ENCODE data around the gene ARMC7. TPM values are rescaled to one million over a fixed set of nuclear protein-coding genes. Genes with fewer than 3 reads are reported as not detected.
"Not testable (repeated sequence)": the region's sequence is repeated elsewhere in the genome, so short reads cannot be mapped to it uniquely, and the experiment has no call there.

Gene ARMC7
- polyA plus RNA-seq, 2 donors, result 6.3 to 7.0 TPM

DNA sequence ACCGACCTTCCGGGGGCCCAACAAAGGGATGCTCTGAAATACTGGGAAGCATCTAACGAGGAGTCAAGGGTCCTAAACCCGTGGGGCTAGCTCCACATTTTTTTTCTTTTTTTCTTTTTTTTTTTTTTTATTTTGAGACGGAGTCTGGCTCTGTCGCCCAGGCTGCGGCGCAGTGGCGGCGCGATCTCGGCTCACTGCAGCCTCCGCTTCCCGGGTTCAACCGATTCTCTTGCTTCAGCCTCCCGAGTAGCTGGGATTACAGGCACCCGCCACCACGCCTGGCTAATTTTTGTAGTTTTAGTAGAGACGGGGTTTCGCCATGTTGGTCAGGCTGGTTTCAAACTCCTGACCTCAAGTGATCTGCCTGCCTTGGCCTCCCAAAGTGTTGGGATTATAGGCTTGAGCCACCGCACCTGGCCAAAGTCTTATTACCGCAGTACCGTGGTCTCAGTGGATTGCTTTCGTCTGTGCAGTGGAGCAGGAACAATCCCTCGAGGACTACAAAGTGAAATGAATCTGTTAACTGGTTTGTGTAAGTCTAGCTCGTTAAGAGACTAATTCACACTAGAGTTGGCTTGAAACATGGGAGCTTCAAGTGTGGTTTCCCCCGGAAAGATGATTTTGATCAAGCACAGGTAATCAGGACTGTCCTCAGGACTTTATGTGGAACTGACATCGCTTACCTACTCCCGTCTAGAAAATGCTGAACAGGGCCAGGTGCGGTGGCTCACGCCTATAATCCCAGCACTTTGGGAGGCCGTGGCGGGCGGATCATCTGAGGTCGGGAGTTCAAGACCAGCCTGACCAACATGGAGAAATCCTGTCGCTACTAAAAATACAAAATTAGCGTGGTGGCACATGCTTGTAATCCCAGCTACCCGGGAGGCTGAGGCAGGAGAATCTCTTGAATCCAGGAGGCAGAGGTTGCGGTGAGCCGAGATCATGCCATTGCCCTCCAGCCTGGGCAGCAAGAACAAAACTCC lies 22.5 kb downstream of the ARMC7 start:
- peak overlapping the region; percentile 77 to 83 for H3K4me3 ChIP-seq (ENCODE audit: low read depth in 1 of 2, low read length in 2 of 2)
- H3K27me3 ChIP-seq (ENCODE audit: control insufficient read depth in 1 of 2, insufficient read depth in 2 of 2, low read length in 2 of 2); H3K9me3 ChIP-seq (ENCODE audit: control insufficient read depth in 2 of 2, insufficient read depth in 1 of 2, low read depth in 1 of 2, low read length in 1 of 2): not testable (repeated sequence)
- WGBS, 2 donors, result 78% methylated on average over 40 of the region's 40 CpGs
- H3K27ac ChIP-seq (ENCODE audit: low read depth in 2 of 2, low read length in 1 of 2), result peak overlapping the region; percentile 93 to 94
- peaks cover 0 to 12% of the 10 kb centered on the region in 2 donors for H3K4me1 ChIP-seq (ENCODE audit: control insufficient read depth in 2 of 2, insufficient read depth in 2 of 2, low read length in 1 of 2)
- H3K36me3 ChIP-seq (ENCODE audit: control insufficient read depth in 2 of 2, insufficient read depth in 2 of 2, low read length in 1 of 2), result peaks cover 0 to 16% of the 10 kb centered on the region in 2 donors

DNA sequence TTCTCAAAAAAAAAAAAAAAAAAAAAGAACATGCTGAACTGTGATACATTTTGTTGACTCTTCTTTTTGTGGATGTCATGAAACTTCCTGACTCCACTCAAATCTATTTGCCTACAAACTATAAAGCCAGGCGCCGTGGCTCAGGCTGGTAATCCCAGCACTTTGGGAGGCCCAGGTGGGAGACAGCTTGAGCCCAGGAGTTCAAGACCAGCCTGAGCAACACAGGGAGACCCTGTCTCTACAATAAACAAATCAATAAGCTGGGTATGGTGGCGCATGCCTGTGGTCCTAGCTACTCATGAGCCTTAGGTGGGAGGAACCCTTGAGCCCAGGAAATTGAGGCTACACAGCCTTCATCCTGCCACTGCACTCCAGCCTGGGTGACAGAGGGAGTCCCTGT lies 23.2 kb downstream of the ARMC7 start:
- peaks cover 0 to 16% of the 10 kb centered on the region in 2 donors for H3K36me3 ChIP-seq (ENCODE audit: control insufficient read depth in 2 of 2, insufficient read depth in 2 of 2, low read length in 1 of 2)
- 94 to 96% methylated on average over 3 of the region's 3 CpGs for WGBS, 2 donors

DNA sequence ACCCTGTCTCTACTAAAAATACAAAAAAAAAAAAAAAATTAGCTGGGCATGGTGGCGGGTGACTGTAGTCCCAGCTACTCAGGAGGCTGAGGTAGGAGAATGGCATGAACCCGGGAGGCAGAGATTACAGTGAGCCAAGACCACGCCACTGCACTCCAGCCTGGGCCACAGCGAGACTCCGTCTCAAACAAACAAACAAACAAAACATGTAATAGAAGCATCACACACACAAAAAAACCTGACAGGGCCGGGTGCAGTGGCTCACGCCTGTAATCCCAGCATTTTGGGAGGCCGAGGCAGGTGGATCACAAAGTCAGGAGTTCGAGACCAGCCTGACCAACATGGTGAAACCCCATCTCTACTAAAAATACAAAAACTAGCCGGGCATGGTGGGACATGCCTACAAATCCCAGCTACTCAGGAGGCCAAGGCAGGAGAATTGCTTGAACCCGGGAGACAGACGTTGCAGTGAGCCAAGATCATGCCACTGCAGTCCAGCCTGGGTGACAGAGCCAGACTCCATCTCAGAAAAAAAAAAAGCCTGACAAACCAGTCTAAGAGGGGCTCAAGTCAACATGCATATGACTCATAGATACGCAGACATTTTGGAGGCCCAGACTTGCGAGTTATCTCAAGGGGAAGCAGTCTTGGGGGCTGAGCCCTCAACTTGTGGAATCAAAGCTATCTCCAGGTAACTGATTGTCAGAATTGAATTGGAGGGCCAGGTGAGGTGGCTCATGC lies 24.0 kb downstream of the ARMC7 start:
- H3K9me3 ChIP-seq (ENCODE audit: control insufficient read depth in 2 of 2, insufficient read depth in 1 of 2, low read depth in 1 of 2, low read length in 1 of 2); H3K4me3 ChIP-seq (ENCODE audit: low read depth in 1 of 2, low read length in 2 of 2); H3K4me1 ChIP-seq (ENCODE audit: control insufficient read depth in 2 of 2, insufficient read depth in 2 of 2, low read length in 1 of 2); H3K27me3 ChIP-seq (ENCODE audit: control insufficient read depth in 1 of 2, insufficient read depth in 2 of 2, low read length in 2 of 2): not testable (repeated sequence)
- 77 to 81% methylated on average over 14 of the region's 14 CpGs for WGBS, 2 donors
- H3K36me3 ChIP-seq (ENCODE audit: control insufficient read depth in 2 of 2, insufficient read depth in 2 of 2, low read length in 1 of 2), result peaks cover 0 to 16% of the 10 kb centered on the region in 2 donors
- peak overlapping the region in 1 of 2 donors; percentile 33 for H3K27ac ChIP-seq (ENCODE audit: low read depth in 2 of 2, low read length in 1 of 2)

More for the DNA sequence above, 23.2 kb downstream of the ARMC7 start:
- H3K9me3 ChIP-seq (ENCODE audit: control insufficient read depth in 2 of 2, insufficient read depth in 1 of 2, low read depth in 1 of 2, low read length in 1 of 2), result no peaks in the 10 kb centered on the region
- no peaks in the 10 kb centered on the region for H3K27me3 ChIP-seq (ENCODE audit: control insufficient read depth in 1 of 2, insufficient read depth in 2 of 2, low read length in 2 of 2)
- H3K4me3 ChIP-seq (ENCODE audit: low read depth in 1 of 2, low read length in 2 of 2), result no peak overlapping the region
- H3K27ac ChIP-seq (ENCODE audit: low read depth in 2 of 2, low read length in 1 of 2), result no peak overlapping the region
- peaks cover 0 to 12% of the 10 kb centered on the region in 2 donors for H3K4me1 ChIP-seq (ENCODE audit: control insufficient read depth in 2 of 2, insufficient read depth in 2 of 2, low read length in 1 of 2)

DNA sequence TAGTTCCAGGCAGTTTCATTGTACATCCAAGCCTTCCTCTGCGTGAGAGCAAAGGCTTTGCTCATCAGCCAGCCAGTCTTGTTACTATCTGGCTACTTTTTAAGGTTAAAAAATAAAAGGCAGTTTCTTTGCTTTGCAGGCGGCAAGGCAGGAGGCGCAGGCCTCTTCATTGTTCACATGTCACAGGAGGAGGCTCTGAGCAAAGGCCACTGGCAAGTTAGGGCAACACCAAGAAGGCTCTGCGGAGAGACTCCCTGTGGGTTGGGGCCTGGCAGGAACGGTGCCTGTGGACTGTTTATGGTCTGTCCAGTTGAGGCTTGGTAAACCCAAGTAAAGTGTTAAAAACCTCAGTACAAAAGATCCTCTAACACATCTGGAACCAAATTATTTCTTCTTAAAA lies 25.7 kb downstream of the ARMC7 start:
- Histone ChIP-seq H3K4me1 (ENCODE audit: control insufficient read depth in 2 of 2, insufficient read depth in 2 of 2, low read length in 1 of 2) (peaks cover 0 to under 1% of the 10 kb centered on the region in 2 donors), H3K27ac (ENCODE audit: low read depth in 2 of 2, low read length in 1 of 2) (peak overlapping the region; percentile 60 to 62)

DNA sequence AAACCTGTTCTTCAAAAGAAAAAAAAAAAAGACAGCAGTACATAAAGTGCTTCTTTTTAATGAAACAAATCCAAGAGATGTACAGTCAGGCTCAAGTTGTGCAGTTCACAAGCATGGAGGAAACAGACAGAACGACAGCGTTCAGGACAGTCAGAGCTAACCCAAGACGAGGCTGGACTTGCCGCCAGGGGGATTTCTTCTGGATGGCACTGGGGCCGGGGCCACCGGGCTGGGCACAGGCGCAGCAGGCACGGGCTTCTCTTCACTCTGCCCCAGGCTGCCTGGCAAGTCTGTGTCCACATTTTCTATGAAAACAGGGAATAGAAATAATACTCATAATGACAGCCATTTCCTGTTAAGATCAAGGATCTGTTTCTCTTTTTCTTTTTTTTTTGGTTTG lies 26.2 kb downstream of the ARMC7 start:
- Histone ChIP-seq H3K36me3 (ENCODE audit: control insufficient read depth in 2 of 2, insufficient read depth in 2 of 2, low read length in 1 of 2) (peaks cover 0 to 8% of the 10 kb centered on the region in 2 donors), H3K9me3 (ENCODE audit: control insufficient read depth in 2 of 2, insufficient read depth in 1 of 2, low read depth in 1 of 2, low read length in 1 of 2) (no peaks in the 10 kb centered on the region), H3K4me1 (ENCODE audit: control insufficient read depth in 2 of 2, insufficient read depth in 2 of 2, low read length in 1 of 2) (no peaks in the 10 kb centered on the region), H3K27me3 (ENCODE audit: control insufficient read depth in 1 of 2, insufficient read depth in 2 of 2, low read length in 2 of 2) (no peaks in the 10 kb centered on the region), H3K27ac (ENCODE audit: low read depth in 2 of 2, low read length in 1 of 2) (peak overlapping the region; percentile 58 to 60), H3K4me3 (ENCODE audit: low read depth in 1 of 2, low read length in 2 of 2) (no peak overlapping the region)
- WGBS, 2 donors, result 54 to 77% methylated on average over 8 of the region's 8 CpGs

More for the DNA sequence above, 25.7 kb downstream of the ARMC7 start:
- peaks cover 0 to 5% of the 10 kb centered on the region in 2 donors for H3K36me3 ChIP-seq (ENCODE audit: control insufficient read depth in 2 of 2, insufficient read depth in 2 of 2, low read length in 1 of 2)
- H3K9me3 ChIP-seq (ENCODE audit: control insufficient read depth in 2 of 2, insufficient read depth in 1 of 2, low read depth in 1 of 2, low read length in 1 of 2), result no peaks in the 10 kb centered on the region
- WGBS, 2 donors, result 60 to 70% methylated on average over 5 of the region's 5 CpGs
- no peak overlapping the region for H3K4me3 ChIP-seq (ENCODE audit: low read depth in 1 of 2, low read length in 2 of 2)
- H3K27me3 ChIP-seq (ENCODE audit: control insufficient read depth in 1 of 2, insufficient read depth in 2 of 2, low read length in 2 of 2), result no peaks in the 10 kb centered on the region

DNA sequence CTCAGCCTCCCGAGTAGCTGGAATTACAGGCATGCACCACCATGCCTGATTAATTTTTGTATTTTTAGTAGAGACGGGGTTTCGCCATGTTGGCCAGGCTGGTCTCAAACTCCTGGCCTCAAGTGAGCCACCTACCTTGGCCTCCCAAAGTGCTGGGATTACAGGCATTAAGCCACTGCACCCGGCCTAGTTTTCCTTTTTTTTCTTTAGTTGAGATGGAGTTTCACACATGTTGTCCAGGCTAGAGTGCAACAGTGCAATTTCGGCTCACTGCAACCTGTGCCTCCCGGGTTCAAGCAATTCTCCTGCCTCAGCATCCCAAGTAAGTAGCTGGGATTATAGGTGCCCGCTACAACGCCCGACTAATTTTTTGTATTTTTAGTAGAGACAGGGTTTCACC lies 28.0 kb downstream of the ARMC7 start:
- H3K9me3 ChIP-seq (ENCODE audit: control insufficient read depth in 2 of 2, insufficient read depth in 1 of 2, low read depth in 1 of 2, low read length in 1 of 2); H3K4me3 ChIP-seq (ENCODE audit: low read depth in 1 of 2, low read length in 2 of 2); H3K36me3 ChIP-seq (ENCODE audit: control insufficient read depth in 2 of 2, insufficient read depth in 2 of 2, low read length in 1 of 2); H3K27ac ChIP-seq (ENCODE audit: low read depth in 2 of 2, low read length in 1 of 2); H3K27me3 ChIP-seq (ENCODE audit: control insufficient read depth in 1 of 2, insufficient read depth in 2 of 2, low read length in 2 of 2); H3K4me1 ChIP-seq (ENCODE audit: control insufficient read depth in 2 of 2, insufficient read depth in 2 of 2, low read length in 1 of 2): not testable (repeated sequence)
- WGBS, 2 donors, result 92 to 93% methylated on average over 9 of the region's 9 CpGs

DNA sequence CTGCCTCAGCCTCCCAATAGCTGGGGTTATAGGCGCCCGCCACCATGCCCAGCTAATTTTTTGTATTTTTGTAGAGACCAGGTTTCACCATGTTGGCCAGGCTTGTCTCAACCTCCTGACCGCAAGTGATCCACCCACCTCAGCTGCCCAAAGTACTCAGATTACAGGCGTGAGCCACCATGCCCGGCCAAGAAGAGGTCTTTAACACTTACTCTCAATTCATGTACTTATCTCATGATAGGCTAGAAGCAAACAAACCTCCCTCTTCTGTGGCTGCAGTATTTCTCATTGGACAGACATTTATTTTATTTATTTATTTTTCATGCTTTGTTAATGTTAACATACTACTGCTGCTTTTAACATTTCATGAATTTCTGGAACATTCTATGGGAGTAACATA lies 28.8 kb downstream of the ARMC7 start:
- WGBS, 2 donors, result 94 to 95% methylated on average over 5 of the region's 5 CpGs
- H3K27me3 ChIP-seq (ENCODE audit: control insufficient read depth in 1 of 2, insufficient read depth in 2 of 2, low read length in 2 of 2), result no peaks in the 10 kb centered on the region
- peaks cover 0 to 9% of the 10 kb centered on the region in 2 donors for H3K36me3 ChIP-seq (ENCODE audit: control insufficient read depth in 2 of 2, insufficient read depth in 2 of 2, low read length in 1 of 2)

DNA sequence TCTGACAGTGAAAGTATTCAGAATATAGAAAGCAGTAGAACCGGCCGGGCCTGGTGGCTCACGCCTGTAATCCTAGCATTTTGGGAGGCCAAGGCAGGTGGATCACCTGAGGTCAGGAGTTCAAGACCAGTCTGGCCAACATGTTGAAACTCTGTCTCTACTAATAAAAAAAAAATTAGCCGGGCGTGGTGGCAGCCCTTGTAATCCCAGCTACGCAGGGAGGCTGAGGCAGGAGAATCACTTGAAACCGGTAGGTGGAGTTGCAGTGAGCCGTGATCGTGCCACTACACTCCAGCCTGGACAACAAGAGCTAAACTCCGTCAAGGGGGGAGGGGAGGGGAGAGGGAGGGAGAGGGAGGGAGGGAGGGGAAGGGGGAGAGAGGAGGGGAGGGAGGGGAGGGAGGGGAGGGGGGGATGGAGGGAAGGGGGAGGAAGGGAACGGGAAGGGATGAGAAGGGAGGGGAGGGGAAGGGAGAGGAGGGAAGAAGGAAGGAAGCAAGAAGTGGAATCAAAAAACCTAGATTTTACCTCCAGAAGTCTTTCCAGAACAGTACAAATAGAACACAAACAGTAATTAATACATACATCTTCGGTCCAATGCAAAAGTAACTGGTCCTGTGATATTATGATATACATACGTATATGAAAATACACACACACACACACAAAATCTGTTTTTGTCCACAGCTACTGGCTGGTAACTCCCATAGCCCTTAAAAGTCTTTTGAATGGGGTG lies 32.6 kb downstream of the ARMC7 start:
- Histone ChIP-seq H3K4me1 (ENCODE audit: control insufficient read depth in 2 of 2, insufficient read depth in 2 of 2, low read length in 1 of 2) (no peaks in the 10 kb centered on the region), H3K27ac (ENCODE audit: low read depth in 2 of 2, low read length in 1 of 2) (peak overlapping the region; percentile 18 to 21), H3K36me3 (ENCODE audit: control insufficient read depth in 2 of 2, insufficient read depth in 2 of 2, low read length in 1 of 2) (peaks cover 0 to 15% of the 10 kb centered on the region in 2 donors), H3K4me3 (ENCODE audit: low read depth in 1 of 2, low read length in 2 of 2) (no peak overlapping the region), H3K9me3 (ENCODE audit: control insufficient read depth in 2 of 2, insufficient read depth in 1 of 2, low read depth in 1 of 2, low read length in 1 of 2) (no peaks in the 10 kb centered on the region), H3K27me3 (ENCODE audit: control insufficient read depth in 1 of 2, insufficient read depth in 2 of 2, low read length in 2 of 2) (no peaks in the 10 kb centered on the region)
- 63 to 71% methylated on average over 12 to 13 of the region's 13 CpGs for whole genome bisulfite sequencing, 2 donors

More for the DNA sequence above, 28.8 kb downstream of the ARMC7 start:
- Histone ChIP-seq H3K9me3 (ENCODE audit: control insufficient read depth in 2 of 2, insufficient read depth in 1 of 2, low read depth in 1 of 2, low read length in 1 of 2) (no peaks in the 10 kb centered on the region), H3K27ac (ENCODE audit: low read depth in 2 of 2, low read length in 1 of 2) (no peak overlapping the region), H3K4me3 (ENCODE audit: low read depth in 1 of 2, low read length in 2 of 2) (no peak overlapping the region), H3K4me1 (ENCODE audit: control insufficient read depth in 2 of 2, insufficient read depth in 2 of 2, low read length in 1 of 2) (no peaks in the 10 kb centered on the region)

Measured in esophagus (tissue), 2 donors.